A673 (cell line): Measurements from ENCODE around the gene HYDIN.

Source experiments
- CTCF ChIP-seq: fragments of 300-800, 200-600 bp; sonication (generic); conservative IDR thresholded peaks from 2 replicates; pipeline ENCODE4 v1.5.1; 2017; ENCODE audit warnings: low read depth, mild to moderate bottlenecking, antibody characterized with exemption, low read length, moderate library complexity, mixed read lengths
- EZH2 ChIP-seq: fragments of 200-600 bp; sonication (generic); IDR thresholded peaks from 2 replicates; pipeline ENCODE4 v1.6.1; 2017; ENCODE audit warnings: borderline replicate concordance, low read depth, mild to moderate bottlenecking, mixed read lengths, antibody characterized with exemption, low read length; ENCODE audit not compliant: poor library complexity, severe bottlenecking

GRCh38 chr16:70790815-70791214 is 439.7 kb downstream of the HYDIN start:
- TF ChIP-seq CTCF: no peak
- TF ChIP-seq EZH2: no peak
